ENCODE measurements around the gene KIAA1191. TPM values are rescaled to one million over a fixed set of nuclear protein-coding genes. Genes with fewer than 3 reads are reported as not detected.
A peak's percentile ranks its signal among the peaks of the same experiment; 100 is the strongest.

KIAA1191 gene
- total and polyA plus RNA-seq, 9 of the 15 experiments (the other 6 are each of a cell fraction or from before 2014, with no cell fraction given), result 31.0 to 80.2 (median 45.7) TPM

GRCh38 chr5:176361437-176362232, at the start of gene KIAA1191 (continued):
- no peak for TF ChIP-seq ZNF318 (IDR thresholded peaks at IDR 0.05; ENCODE audit: borderline replicate concordance in 1 of 2, low read depth in 1 of 2)
- TF ChIP-seq ZFP1 (CRISPR knock-in tag; IDR thresholded peaks at IDR 0.05), result no peak
- TF ChIP-seq L3MBTL2 (IDR thresholded peaks at IDR 0.05), result peak; percentile 65
- no peak for TF ChIP-seq ZNF518B (CRISPR knock-in tag; IDR thresholded peaks at IDR 0.05)
- TF ChIP-seq HNRNPUL1 (IDR thresholded peaks at IDR 0.05; ENCODE audit: low read length), result no peak
- no peak for TF ChIP-seq TGIF2 (CRISPR knock-in tag; IDR thresholded peaks at IDR 0.05)
- TF ChIP-seq SREBF2 (CRISPR knock-in tag; IDR thresholded peaks at IDR 0.05), result no peak
- peak; percentile 99 for TF ChIP-seq CHD2 (IDR thresholded peaks at IDR 0.05; ENCODE audit: low read depth, low read length)
- 0 out of 2 replicates have a peak, but pooled peaks have one; percentile 35 for TF ChIP-seq HBP1 (CRISPR knock-in tag; IDR thresholded peaks at IDR 0.05)
- TF ChIP-seq DDX20 (tag; IDR thresholded peaks at IDR 0.05; ENCODE audit: low read depth), result no peak
- no peak for TF ChIP-seq MIER1 (IDR thresholded peaks at IDR 0.05; ENCODE audit: low read depth)
- TF ChIP-seq HDAC2 (IDR thresholded peaks at IDR 0.05), result peak; percentile 72; the same call in 1 of the 2 replicates
- TF ChIP-seq ZBTB8A (IDR thresholded peaks at IDR 0.05; ENCODE audit: partially characterized antibody), result no peak
- peak; percentile 72 for TF ChIP-seq TAF7 (tag; IDR thresholded peaks at IDR 0.05)
